ENCODE measurements around the gene CILP2.

DNA sequence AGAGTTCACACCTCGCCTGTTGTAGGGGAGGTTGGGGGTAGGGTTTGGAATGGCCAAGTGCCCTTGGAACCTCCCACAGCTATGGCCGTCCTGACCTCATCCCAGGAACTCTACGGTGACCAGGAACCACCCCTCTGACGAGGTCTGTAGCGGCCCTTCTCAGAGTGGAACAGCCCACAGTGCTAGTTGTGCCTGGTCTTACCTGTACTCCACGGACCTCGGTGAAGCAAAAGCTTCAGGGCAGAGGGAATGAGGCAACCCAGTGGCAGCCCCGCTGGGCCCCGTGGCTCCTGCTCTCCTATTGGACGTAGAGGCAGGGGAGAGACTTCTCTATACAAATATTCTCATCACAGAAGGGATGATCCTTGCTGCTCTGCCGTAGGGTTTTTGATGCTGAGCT, 29.8 kb upstream of the CILP2 start:
- TF ChIP-seq, protein P1, sequence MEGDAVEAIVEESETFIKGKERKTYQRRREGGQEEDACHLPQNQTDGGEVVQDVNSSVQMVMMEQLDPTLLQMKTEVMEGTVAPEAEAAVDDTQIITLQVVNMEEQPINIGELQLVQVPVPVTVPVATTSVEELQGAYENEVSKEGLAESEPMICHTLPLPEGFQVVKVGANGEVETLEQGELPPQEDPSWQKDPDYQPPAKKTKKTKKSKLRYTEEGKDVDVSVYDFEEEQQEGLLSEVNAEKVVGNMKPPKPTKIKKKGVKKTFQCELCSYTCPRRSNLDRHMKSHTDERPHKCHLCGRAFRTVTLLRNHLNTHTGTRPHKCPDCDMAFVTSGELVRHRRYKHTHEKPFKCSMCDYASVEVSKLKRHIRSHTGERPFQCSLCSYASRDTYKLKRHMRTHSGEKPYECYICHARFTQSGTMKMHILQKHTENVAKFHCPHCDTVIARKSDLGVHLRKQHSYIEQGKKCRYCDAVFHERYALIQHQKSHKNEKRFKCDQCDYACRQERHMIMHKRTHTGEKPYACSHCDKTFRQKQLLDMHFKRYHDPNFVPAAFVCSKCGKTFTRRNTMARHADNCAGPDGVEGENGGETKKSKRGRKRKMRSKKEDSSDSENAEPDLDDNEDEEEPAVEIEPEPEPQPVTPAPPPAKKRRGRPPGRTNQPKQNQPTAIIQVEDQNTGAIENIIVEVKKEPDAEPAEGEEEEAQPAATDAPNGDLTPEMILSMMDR (conservative IDR thresholded peaks at IDR 0.05 in 1 of 2, IDR thresholded peaks at IDR 0.05 in 1 of 2; ENCODE audit: low read depth in 1 of 2, low read length in 2 of 2) = no peak
- no peak for TF ChIP-seq EZH2 (IDR thresholded peaks at IDR 0.05; ENCODE audit: low read length, missing control alignments)

Measured in fibroblast of lung (primary cell).